NCI-H345 treated with DMSO at 0.1 percent for 48 hours (cell line): Measurements from ENCODE around the gene SLC38A8.

ENCODE experiments used
- DNase-seq: peaks from one replicate; lab custom pipeline; 2025; ENCODE audit not compliant: unreplicated experiment; lab: John Stamatoyannopoulos, UW

Gene SLC38A8

DNA sequence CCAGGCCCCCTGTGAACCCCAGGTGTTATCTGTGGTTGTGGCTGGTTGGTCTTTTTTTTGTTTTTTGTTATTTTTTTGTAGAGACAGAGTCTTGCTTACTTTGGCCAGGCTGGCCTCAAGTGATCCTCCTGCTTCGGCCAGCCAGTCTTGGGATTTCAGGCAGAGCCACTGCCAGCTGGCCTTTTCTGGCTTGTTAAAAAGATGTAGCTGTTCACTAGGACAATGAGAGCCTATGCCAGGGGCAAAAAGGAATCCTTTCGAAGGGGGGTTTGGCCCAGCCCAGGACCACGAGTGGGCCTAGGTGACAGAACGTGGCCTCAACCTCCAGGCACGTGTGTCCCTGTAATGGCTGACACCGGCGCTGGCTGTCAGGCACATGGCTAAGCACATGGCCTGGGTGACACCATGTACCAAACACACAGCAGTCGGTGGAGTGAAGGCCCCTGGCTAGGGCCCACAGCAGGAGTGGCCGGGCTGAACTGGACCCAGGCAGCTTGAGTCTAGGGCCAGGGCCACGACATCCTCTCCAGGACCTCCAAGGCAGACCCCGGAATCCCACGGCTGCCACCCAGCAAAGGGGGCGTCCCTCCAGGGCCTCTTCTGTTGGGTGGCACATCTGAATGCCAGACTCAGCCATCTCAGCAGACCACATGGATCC is 6.9 kb upstream of the SLC38A8 start:
- DNase-seq = no peak

- no peak for DNase-seq
These were observed 6.3 kb upstream of the SLC38A8 start for GRCh38 chr16:84048871-84049270.

GRCh38 chr16:84048270-84048669 is 5.7 kb upstream of the SLC38A8 start:
- no peak for DNase-seq

DNA sequence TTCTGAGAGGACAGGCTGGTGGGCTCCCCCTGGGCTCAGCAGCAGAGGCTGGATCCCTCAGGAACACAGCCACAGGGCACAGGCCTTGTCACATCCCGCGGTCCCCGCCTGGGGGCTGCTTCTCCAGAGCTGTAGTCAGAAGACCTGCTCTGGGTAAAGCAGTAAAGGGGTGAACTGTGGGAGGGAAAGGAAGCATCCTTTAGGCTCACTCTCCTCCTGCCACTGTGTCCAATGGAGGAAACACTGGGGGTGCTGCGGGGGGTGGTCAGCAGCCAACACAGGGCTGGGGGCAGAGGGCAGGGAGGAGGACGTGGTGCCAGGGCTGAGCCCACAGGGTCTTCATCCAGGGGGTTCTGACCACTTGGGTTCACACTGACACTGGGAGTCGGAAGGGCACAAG is 5.0 kb upstream of the SLC38A8 start:
- no peak for DNase-seq

GRCh38 chr16:84047206-84047605 is 4.6 kb upstream of the SLC38A8 start:
- DNase-seq = no peak

GRCh38 chr16:84045818-84046470 is 3.3 kb upstream of the SLC38A8 start:
- no peak for DNase-seq

GRCh38 chr16:84045001-84045817 is 2.6 kb upstream of the SLC38A8 start:
- no peak for DNase-seq

DNA sequence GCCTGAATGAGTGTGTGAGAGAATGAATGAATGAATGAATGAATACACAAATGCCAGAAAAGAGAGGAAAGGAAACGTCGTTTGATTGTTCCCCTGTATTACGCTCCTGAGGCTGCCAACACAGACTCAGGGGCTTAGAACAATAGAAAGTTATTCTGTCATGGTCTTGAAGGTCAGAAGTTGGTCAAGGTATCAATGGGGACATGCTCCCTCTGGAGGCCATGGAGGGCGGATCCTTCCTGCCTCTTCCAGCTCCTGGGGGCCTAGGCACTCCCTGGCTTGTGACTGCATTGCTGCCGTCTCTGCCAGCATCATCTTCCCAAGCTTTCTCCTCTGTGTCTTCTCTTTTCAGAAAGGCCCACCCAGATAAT is 1.5 kb upstream of the SLC38A8 start:
- no peak for DNase-seq

- DNase-seq = no peak
These were observed 1.0 kb upstream of the SLC38A8 start for GRCh38 chr16:84043486-84044117.

DNA sequence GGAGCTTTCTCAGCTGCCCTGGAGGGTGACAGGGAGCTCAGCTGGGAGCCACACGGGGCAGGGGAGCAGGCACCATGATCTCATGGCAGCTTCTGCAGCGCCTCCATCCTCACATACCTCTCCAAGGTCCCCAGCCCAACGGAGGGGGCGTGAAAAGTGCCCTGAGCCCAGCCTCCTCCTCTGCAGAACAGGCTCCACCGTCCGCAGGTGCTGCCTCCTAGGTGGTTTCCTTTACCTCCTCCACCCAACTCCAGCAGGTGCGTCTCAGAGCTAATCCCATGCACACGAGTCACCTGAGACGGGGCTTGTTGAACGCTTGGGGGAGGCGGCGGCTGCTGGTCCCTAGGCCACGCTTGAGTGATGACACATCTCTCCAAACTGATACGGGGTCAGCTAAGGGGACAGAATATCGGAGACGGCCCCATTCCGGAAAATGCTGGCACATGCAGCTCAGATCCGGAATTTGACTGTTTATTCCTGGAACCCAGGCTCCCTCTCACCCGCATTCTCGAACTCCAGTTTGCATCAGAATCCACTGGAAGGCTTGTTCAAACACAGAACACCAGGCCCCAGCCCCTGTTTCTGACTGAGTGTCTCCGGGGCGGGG is 387 bp upstream of the SLC38A8 start:
- peak; percentile 18 for DNase-seq

- DNase-seq = no peak
These were observed 714 bp downstream of the SLC38A8 start for GRCh38 chr16:84041881-84042280.

GRCh38 chr16:84040823-84041820 is 1.5 kb downstream of the SLC38A8 start:
- DNase-seq = no peak

GRCh38 chr16:84040226-84040822 is 2.3 kb downstream of the SLC38A8 start:
- DNase-seq = no peak

GRCh38 chr16:84039696-84040095 is 2.9 kb downstream of the SLC38A8 start:
- no peak for DNase-seq

DNA sequence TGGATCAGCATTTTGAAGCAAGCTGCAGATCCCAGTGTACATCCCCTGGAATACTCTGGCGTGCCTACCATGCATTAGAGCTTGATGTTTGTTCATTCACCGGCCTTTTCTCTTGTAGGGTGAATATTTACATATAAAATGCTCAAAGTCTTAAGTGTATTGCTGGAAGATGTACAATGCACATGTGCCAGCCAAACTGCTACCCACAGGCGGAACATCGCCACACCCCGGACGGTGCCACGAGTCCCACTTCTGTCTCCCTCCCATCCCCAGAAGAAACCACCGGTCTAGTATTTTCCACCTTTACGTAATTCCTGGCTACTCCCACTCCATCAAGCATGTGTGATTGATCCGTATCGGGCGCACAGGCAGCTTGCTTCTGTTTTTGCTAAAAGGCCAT is 4.1 kb downstream of the SLC38A8 start:
- no peak for DNase-seq

DNA sequence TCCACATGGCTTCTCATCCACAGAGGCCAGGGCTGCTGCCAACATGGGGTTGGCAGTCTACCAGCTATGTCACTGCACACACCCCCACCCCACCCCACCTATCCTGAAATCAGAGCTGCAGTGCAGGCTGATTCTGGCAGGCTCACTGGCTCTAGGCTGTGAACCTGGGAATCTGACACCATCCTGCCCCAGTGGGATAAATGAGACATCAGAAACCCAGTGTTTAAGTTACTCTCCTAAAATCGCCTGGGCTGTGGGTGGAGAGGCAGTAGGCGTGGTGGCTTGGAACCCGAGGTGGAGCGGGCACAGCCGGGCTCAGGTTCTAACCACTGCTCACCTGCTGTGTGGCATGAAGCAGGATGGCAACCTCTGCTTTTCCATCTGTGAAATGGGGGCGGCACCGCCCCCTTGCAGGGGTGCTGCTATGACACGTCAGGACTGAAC is 5.6 kb downstream of the SLC38A8 start:
- no peak for DNase-seq

GRCh38 chr16:84036131-84036530 is 6.5 kb downstream of the SLC38A8 start:
- no peak for DNase-seq

GRCh38 chr16:84034516-84034915 is 8.1 kb downstream of the SLC38A8 start:
- DNase-seq = no peak
